ENCODE results near the gene NPHP4.

NPHP4 gene

GRCh38 chr1:5822266-5822665, 170.0 kb downstream of the NPHP4 start:
- no peak for DNase-seq

- DNase-seq, result no peak
Measured at GRCh38 chr1:5821540-5822176, 170.6 kb downstream of the NPHP4 start.

DNA sequence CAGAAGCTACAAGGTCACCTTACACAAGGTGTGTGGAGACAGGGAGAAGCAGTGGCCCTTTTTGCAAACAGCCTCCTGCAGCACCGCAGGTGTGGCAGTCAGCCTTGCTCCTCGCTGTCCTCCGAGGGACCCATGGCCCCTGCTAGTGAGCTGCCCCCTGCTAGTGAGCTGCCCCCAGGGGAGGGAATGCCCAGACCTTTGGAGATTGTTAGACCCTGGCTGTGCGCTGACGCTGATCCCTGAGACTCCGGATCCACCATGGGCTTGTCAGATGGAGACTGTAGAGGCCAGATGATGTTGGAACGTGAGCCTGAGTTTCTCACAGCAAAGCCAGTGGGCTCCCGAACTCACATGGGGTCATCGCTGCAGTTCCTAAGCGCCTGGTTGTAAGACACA, 172.2 kb downstream of the NPHP4 start:
- DNase-seq, result no peak

- DNase-seq, result no peak
Measured at GRCh38 chr1:5819391-5820025, 172.7 kb downstream of the NPHP4 start.

DNA sequence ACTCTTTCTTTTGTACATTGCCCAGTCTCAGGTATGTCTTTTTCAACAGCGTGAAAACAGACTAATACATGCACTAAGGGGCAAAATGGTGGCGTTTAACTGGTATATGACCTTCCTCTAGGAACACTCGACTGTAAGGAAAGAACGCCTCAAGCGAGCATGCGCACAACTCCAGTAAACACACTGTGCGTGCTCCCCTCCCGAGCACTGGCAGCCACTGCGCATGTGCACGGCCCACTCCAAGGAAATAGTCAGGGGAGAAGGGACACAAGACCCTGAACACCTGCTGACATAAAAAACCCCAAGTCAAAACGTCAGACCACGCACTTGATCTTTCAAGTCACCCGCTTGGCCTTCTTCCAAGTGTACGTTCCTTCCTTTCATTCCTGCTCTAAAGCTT, 173.5 kb downstream of the NPHP4 start:
- DNase-seq, result no peak

DNA sequence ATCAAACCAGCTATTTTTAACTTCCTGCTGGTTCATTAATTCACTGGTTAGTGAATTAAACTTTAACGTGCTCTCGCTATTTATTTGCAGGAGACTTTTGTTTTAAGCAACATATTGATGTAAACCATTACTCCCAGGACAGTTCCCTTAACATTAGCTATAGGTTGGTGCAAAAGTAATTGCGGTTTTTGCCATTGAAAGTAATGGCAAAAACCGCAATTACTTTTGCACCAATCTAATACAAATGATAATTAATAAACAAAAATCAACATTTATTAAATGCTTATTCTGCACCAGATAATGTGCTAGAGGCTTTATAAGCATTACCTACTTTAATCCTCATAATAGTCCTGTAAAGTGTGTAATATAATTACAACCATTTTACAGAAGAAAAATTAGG, 176.5 kb downstream of the NPHP4 start:
- DNase-seq, result no peak

- DNase-seq, result no peak
Measured at GRCh38 chr1:5815211-5815610, 177.0 kb downstream of the NPHP4 start.

DNA sequence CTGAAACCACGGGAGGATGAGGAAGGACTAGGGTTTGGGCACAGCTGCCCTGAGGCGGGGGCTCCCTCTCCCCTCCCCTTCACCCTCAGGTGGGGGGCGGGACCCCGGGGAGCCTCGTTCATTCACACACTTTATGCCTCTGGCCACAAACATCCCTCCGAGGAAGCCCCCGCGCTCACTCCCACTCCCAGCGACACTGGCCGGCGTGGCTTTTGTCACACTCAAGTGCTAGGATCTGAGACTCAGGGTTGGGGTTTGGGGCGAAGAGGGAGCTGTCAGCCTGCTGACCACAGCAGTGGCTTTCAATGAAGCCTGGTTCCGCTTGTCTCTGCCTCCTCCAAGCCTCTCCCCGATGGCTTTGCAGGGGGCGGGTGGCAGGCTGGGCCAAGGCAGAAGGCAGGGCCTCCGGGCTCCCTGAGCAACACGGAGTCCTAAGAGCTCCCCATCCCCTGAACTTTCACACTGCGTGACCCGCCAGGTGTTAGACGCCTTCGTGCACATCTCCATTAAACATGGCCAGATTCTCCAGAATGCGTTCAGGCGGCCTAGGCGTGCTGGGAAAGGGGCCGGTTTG, 178.1 kb downstream of the NPHP4 start:
- no peak for DNase-seq

GRCh38 chr1:5813480-5813879, 178.7 kb downstream of the NPHP4 start:
- no peak for DNase-seq

Data from stimulated activated naive CD4-positive, alpha-beta T cell treated with Interleukin-2 at 50 U/mL for 16 hours (primary cell).